HG03469 (cell line): ENCODE measurements around the gene BRAP.
"Not testable (repeated sequence)": the region's sequence is repeated elsewhere in the genome, so short reads cannot be mapped to it uniquely, and the experiment has no call there.

ENCODE experiments used
- ATAC-seq: cut with Tn5 transposase; IDR thresholded peaks from one replicate; pipeline ENCODE4 v1.9.1; 2021; ENCODE audit warnings: mild to moderate bottlenecking, moderate library complexity, moderate number of reproducible peaks; ENCODE audit not compliant: unreplicated experiment

Gene BRAP

GRCh38 chr12:111684485-111685198 is 1.1 kb downstream of the BRAP start:
- ATAC-seq, result not testable (repeated sequence)

DNA sequence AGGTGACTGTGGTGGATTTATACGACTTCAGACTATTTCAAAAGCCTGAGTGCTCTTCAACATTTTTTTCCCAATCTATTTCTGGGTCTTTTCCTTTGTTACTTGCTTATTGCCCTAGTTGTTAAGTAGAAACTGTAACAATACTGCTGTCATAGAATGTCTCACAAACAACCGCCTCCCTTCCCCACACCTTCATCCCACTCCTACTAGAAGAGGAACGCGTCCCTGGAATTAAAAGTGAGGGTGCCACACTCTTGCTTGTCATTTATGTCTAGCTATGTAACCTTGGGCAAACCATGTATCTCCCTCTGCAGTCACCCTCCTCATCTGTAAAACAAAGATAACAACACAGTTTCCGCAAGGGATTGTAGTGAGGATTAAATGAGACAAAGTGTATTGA is 8.6 kb downstream of the BRAP start:
- no peak for ATAC-seq

GRCh38 chr12:111673503-111673902 is 12.3 kb downstream of the BRAP start:
- no peak for ATAC-seq

DNA sequence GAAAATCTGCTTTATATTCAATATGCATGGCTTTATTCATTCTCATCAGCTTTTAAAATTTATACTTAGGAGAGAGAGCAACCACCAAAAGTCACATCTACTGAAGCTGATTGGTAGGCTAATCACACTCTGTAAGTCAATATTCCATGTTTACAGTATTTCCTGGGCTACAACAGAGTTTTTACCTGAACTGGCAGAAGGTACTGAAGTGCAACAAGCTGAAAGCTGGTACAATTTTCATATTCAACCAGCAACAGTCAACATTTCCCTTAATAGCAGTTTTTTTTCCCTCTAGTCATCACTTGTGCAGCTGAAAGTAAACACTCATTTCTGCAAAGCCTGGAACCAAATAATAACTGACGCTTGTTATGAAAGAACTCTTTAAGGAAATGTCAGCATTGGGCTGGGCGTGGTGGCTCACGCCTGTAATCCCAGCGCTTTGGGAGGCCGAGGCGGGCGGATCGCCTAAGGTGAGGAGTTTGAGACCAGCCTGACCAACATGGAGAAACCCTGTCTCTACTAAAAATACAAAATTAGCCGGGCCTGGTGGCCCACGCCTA is 12.9 kb downstream of the BRAP start:
- no peak for ATAC-seq

DNA sequence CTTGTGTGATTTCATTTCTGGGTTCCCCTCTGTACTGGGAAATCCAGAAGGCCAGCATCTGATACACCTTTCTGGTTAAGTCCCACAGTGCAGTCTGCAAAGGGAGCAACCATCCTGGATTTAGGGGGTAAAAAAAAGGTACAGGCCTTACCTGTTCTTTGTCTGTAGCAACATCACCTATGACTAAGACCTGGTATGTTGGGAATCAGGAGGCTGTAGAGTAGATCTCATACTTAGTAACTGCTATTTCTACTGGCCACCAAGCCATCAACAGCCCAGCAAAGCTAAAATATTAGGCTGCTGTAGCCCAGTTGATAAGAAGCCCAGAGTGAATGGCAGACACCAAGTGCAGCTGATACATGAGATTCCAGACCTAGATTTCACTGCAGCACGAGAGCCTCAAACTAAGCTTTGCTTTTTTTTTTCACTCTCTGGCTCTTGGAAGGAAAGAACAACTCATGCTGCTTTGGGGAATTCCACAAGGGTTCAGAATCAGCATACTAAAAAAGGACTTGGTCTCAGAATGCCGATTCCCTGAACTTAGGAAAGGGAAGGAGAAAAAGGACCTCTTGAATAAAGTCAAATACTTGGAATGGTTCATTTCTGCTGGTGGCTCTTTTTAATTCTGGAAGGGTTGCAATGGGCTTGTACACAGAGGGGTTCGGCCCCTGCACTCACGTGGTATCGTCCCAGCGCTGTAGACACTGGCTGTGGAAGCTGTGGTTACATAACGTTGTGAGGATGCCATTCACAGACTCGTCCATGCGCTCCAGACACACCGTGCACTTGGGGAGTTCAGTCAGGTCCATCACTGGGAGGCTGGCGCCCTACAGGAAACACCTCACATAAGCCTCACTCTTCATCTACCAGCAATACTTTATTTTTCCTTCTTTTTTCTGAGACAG is 20.5 kb downstream of the BRAP start:
- ATAC-seq, result no peak

GRCh38 chr12:111664499-111664898 is 21.3 kb downstream of the BRAP start:
- ATAC-seq, result no peak

GRCh38 chr12:111656016-111656415 is 29.7 kb downstream of the BRAP start:
- ATAC-seq, result no peak

GRCh38 chr12:111655356-111655755 is 30.4 kb downstream of the BRAP start:
- no peak for ATAC-seq

DNA sequence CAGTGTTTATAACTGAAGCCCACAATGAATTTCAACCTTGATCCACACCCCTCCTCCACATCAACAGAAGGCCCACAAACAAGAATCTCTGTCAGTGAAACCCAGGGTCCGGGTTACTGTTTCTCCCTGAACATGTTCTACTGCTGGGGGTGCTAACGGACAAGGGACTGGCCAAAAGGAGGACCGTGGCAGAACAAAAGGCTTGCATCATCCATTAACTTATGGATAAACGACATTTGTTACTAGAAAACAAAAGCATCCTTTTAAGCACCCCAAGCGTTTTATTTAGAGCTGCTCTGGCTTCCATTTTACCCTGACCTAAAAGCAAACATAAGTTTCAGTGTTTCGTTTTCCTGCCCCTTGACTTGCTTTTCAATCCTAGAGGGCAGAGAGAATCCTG is 32.2 kb downstream of the BRAP start:
- no peak for ATAC-seq

- ATAC-seq, result not testable (repeated sequence)
Measured at GRCh38 chr12:111652530-111652929, 33.2 kb downstream of the BRAP start.

DNA sequence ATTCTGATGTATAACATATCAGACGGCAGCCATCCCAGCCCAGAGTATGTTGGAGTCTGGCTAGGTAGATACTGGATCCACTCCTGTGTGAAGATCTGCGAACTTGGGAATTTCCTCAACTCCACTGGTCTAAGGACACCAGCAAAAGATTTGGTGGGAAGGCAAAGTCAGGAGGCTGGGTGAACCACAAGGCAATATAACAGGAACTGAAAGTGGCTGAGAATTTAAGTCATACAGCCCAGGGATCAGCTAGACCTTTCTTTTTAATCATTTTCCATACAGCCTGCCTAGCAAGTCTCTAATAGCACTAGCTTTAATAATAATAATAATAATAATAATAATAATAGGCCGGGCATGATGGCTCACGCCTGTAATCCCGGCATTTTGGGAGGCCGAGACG is 34.8 kb downstream of the BRAP start:
- no peak for ATAC-seq

GRCh38 chr12:111645433-111645832 is 40.3 kb downstream of the BRAP start:
- no peak for ATAC-seq

DNA sequence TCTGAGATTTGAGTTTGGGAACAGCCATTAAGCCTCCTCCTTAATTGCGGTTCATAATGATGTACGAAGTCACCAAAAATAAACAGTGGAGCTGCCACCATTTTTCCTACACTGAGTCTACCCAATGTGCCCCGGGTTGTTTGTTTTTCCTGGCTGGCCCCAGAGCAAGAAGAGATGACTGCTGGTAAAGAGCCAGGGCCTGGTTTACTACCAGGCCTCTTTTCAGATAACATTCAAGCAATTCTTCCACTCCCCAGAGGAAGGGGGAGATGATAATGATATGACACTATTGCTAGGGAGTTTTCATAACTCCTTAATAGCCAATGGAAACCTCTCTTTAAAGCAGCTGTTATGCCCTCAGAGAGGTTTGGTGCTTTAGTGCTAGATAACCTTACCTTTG is 42.3 kb downstream of the BRAP start:
- ATAC-seq, result no peak

GRCh38 chr12:111642681-111643426 is 42.9 kb downstream of the BRAP start:
- no peak for ATAC-seq

DNA sequence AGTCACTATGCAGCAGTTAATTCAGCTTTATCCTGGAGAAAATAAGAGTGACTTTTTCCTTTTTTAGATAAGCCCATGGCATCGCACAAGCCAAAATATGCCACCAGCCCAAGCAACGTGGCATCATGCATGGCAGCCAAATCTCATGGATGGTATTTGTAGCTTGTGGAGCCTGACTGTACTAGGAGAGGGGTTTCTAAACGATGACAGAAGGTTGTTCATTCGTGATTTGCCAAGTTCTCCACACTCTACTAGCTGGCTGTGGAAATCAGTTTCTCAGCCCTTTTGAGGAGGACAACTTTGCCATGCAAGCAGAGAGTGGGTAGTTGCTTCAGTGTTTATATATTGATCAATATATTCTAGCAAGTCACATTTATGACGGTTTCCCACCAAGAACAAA is 45.2 kb downstream of the BRAP start:
- no peak for ATAC-seq

- no peak for ATAC-seq
Measured at GRCh38 chr12:111638556-111638955, 47.2 kb downstream of the BRAP start.

GRCh38 chr12:111636209-111636945 is 49.4 kb downstream of the BRAP start:
- no peak for ATAC-seq

GRCh38 chr12:111635524-111635923 is 50.2 kb downstream of the BRAP start:
- ATAC-seq, result no peak

DNA sequence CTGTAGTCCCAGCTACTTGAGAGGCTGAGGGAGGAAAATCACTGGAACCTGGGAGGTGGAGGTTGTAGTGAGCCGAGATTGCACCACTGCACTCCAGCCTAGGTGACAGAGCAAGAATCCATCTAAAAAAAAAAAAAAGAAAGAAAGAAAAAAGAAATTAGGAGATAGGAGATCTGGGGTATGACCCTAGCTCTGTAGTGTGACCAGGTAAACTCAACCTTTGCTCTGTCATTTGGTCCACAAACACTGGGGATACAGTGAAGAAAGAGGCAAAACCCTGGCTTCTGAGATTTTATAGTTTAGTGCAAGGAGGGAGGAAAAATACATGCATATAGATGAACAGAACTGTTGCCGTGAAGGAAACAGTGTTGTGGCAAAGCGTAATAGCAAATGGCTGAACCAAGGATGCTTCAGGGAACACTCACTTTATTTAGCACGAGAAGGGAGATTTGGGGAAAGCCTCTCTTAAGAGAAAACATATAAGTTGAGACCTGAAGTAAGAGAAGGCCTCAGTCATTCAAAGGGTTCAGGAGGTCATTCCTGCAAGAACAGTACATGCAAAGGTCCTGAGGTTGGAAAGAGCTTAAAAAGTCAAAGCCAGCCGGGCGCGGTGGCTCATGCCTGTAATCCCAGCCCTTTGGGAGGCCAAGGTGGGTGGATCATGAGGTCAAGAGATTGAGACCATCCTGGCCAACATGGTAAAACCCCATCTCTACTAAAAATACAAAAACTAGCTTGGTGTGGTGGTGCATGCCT is 57.1 kb downstream of the BRAP start:
- no peak for ATAC-seq

GRCh38 chr12:111626230-111626629 is 59.5 kb downstream of the BRAP start:
- no peak for ATAC-seq
